HFF-Myc (cell line): ENCODE measurements around the gene NELL2.

Experiments
- DNase-seq: peaks from one replicate; pipeline ENCODE4 v3.0.0-alpha.2; 2011; ENCODE audit warnings: low read depth; ENCODE audit errors: extremely low read depth
- H3K4me3 ChIP-seq: replicated peaks from 2 replicates; pipeline ENCODE4 v1.5.1; 2011; ENCODE audit warnings: low read depth, mild to moderate bottlenecking, control low read depth, low read length
- CTCF ChIP-seq: IDR thresholded peaks from 2 replicates; pipeline ENCODE4 v1.5.1; 2012; ENCODE audit warnings: mild to moderate bottlenecking, low read depth, low read length, control low read depth; ENCODE audit errors: missing control alignments

The NELL2 gene

GRCh38 chr12:44677724-44678123 lies 198.4 kb downstream of the NELL2 start:
- no peak for TF ChIP-seq CTCF
- H3K4me3 ChIP-seq, result no peak overlapping the region
- no peak for DNase-seq

GRCh38 chr12:44674875-44675274 lies 201.2 kb downstream of the NELL2 start:
- no peak for TF ChIP-seq CTCF
- DNase-seq, result no peak
- no peak overlapping the region for H3K4me3 ChIP-seq

- no peak overlapping the region for H3K4me3 ChIP-seq
- no peak for DNase-seq
- no peak for TF ChIP-seq CTCF
Observed at GRCh38 chr12:44673811-44674210, 202.3 kb downstream of the NELL2 start.

- DNase-seq, result no peak
- H3K4me3 ChIP-seq, result no peak overlapping the region
Observed at GRCh38 chr12:44672042-44672441, 204.1 kb downstream of the NELL2 start.

GRCh38 chr12:44668443-44668842 lies 207.7 kb downstream of the NELL2 start:
- no peak overlapping the region for H3K4me3 ChIP-seq
- DNase-seq, result no peak
- no peak for TF ChIP-seq CTCF

More at GRCh38 chr12:44672042-44672441, 204.1 kb downstream of the NELL2 start:
- no peak for TF ChIP-seq CTCF

- no peak overlapping the region for H3K4me3 ChIP-seq
- no peak for DNase-seq
- TF ChIP-seq CTCF, result no peak
Observed at GRCh38 chr12:44667461-44667860, 208.7 kb downstream of the NELL2 start.

- H3K4me3 ChIP-seq, result no peak overlapping the region
- TF ChIP-seq CTCF, result no peak
- no peak for DNase-seq
Observed at GRCh38 chr12:44663291-44663690, 212.8 kb downstream of the NELL2 start.
